ENCODE results near the gene KRTAP10-6. TPM values are rescaled to one million over a fixed set of nuclear protein-coding genes. Genes with fewer than 3 reads are reported as not detected.
"Not testable (repeated sequence)": the region's sequence is repeated elsewhere in the genome, so short reads cannot be mapped to it uniquely, and the experiment has no call there.

The KRTAP10-6 gene
- total RNA-seq, 2 experiments from 2014 or later, result not detected

DNA sequence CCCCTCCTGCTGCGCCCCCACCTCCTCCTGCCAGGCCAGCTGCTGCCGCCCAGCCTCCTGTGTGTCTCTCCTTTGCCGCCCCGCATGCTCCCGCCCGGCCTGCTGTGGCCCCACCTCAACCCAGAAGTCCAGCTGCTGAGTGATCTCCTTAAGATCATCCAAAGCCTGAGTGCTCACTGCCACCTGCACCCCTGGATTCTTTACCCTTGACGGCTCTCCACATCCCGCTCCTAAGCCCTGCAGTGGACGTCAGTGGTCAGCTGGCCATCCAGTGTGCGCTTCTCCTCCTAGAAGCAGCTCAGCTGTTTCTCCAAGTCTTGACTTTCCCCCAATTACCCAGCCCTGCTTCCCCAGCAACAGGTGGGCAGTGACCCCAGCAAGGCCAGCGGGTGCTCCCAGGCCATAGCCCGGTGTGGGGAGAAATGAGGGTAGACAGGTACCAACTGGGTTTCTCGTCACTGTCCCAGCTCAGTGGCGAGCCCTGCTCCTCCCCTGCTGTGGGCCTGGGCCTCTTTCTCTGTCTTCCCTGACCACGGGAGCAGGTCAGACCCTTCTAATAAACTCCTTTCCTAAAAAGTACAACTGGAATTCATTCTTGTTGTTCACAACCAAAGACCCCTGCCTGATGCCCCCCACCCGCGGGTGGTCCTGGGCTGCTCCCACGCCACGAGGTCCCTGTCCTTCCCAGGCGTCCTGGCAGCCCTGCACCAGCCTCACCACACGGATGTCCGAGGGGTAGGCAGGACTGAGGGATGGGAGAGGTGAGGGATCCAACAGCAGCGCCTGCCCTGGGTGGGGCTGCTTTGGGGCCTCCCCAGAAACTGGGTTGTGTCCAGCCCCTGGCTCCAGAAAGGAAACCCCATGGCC is 9.5 kb upstream of the KRTAP10-6 start:
- no peaks in the 10 kb centered on the region for H3K4me1 ChIP-seq (ENCODE audit: insufficient read depth, low read length, poor library complexity, severe bottlenecking)
- BruUV-seq (replicated peaks), result no TSS peak
- CTCF ChIA-PET (ENCODE audit: unreplicated experiment), result interaction anchor here (0.7 kb wide), 1 partner anchor 72 kb away, joined by 3 read pairs; no protein-coding TSS in a partner anchor

DNA sequence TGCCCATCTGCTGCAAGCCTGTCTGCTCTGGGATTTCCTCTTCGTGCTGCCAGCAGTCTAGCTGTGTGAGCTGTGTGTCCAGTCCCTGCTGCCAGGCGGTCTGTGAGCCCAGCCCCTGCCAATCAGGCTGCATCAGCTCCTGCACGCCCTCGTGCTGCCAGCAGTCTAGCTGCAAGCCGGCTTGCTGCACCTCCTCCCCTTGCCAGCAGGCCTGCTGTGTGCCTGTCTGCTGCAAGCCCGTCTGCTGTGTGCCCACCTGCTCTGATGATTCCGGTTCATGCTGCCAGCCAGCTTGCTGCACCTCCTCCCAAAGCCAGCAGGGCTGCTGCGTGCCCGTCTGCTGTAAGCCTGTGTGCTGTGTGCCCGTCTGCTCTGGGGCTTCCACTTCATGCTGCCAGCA is 8.8 kb upstream of the KRTAP10-6 start:
- H4K20me1 ChIP-seq (ENCODE audit: insufficient read depth, low read length); H3K36me3 ChIP-seq (ENCODE audit: insufficient read depth, low read length); H2AFZ ChIP-seq (ENCODE audit: low read length); POLR2A ChIA-PET; H3K9me3 ChIP-seq (ENCODE audit: low read length); H3K9me2 ChIP-seq (ENCODE audit: insufficient read depth, low read length); BruUV-seq (replicated peaks); intact Hi-C loops (cut with micrococcal nuclease; ENCODE audit: unreplicated experiment); H3K27ac ChIP-seq (ENCODE audit: low read depth, low read length, poor library complexity, severe bottlenecking); H3K79me2 ChIP-seq (ENCODE audit: insufficient read depth, low read depth, low read length); H3K4me1 ChIP-seq (ENCODE audit: insufficient read depth, low read length, poor library complexity, severe bottlenecking); H3K4me3 ChIP-seq (ENCODE audit: low read depth, low read length, poor library complexity, severe bottlenecking); DNase-seq (ENCODE audit: low spot score); H3K4me2 ChIP-seq (ENCODE audit: low read length): not testable (repeated sequence)
- CTCF ChIA-PET (ENCODE audit: unreplicated experiment), result interaction anchor here (0.7 kb wide), 1 partner anchor 71 kb away, joined by 3 read pairs; no protein-coding TSS in a partner anchor

More for the DNA sequence above, 9.5 kb upstream of the KRTAP10-6 start:
- POLR2A ChIA-PET, result no interaction called here
- no peak for DNase-seq (ENCODE audit: low spot score)
- Histone ChIP-seq H3K27ac (ENCODE audit: low read depth, low read length, poor library complexity, severe bottlenecking) (no peak overlapping the region), H2AFZ (ENCODE audit: low read length) (no peak overlapping the region), H3K79me2 (ENCODE audit: insufficient read depth, low read depth, low read length) (no peaks in the 10 kb centered on the region), H3K9me2 (ENCODE audit: insufficient read depth, low read length) (no peaks in the 10 kb centered on the region), H3K4me2 (ENCODE audit: low read length) (no peak overlapping the region), H3K4me3 (ENCODE audit: low read depth, low read length, poor library complexity, severe bottlenecking) (no peak overlapping the region), H3K9me3 (ENCODE audit: low read length) (no peaks in the 10 kb centered on the region), H3K36me3 (ENCODE audit: insufficient read depth, low read length) (no peaks in the 10 kb centered on the region), H4K20me1 (ENCODE audit: insufficient read depth, low read length) (no peaks in the 10 kb centered on the region)
- TF ChIP-seq EZH2phosphoT487 (IDR thresholded peaks at IDR 0.05; ENCODE audit: borderline replicate concordance, low read depth, low read length), result no peak
- TF ChIP-seq, protein P1, sequence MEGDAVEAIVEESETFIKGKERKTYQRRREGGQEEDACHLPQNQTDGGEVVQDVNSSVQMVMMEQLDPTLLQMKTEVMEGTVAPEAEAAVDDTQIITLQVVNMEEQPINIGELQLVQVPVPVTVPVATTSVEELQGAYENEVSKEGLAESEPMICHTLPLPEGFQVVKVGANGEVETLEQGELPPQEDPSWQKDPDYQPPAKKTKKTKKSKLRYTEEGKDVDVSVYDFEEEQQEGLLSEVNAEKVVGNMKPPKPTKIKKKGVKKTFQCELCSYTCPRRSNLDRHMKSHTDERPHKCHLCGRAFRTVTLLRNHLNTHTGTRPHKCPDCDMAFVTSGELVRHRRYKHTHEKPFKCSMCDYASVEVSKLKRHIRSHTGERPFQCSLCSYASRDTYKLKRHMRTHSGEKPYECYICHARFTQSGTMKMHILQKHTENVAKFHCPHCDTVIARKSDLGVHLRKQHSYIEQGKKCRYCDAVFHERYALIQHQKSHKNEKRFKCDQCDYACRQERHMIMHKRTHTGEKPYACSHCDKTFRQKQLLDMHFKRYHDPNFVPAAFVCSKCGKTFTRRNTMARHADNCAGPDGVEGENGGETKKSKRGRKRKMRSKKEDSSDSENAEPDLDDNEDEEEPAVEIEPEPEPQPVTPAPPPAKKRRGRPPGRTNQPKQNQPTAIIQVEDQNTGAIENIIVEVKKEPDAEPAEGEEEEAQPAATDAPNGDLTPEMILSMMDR (conservative IDR thresholded peaks at IDR 0.05; ENCODE audit: low read length), result no peak
- intact Hi-C loops (cut with micrococcal nuclease; ENCODE audit: unreplicated experiment), result no loop called here

DNA sequence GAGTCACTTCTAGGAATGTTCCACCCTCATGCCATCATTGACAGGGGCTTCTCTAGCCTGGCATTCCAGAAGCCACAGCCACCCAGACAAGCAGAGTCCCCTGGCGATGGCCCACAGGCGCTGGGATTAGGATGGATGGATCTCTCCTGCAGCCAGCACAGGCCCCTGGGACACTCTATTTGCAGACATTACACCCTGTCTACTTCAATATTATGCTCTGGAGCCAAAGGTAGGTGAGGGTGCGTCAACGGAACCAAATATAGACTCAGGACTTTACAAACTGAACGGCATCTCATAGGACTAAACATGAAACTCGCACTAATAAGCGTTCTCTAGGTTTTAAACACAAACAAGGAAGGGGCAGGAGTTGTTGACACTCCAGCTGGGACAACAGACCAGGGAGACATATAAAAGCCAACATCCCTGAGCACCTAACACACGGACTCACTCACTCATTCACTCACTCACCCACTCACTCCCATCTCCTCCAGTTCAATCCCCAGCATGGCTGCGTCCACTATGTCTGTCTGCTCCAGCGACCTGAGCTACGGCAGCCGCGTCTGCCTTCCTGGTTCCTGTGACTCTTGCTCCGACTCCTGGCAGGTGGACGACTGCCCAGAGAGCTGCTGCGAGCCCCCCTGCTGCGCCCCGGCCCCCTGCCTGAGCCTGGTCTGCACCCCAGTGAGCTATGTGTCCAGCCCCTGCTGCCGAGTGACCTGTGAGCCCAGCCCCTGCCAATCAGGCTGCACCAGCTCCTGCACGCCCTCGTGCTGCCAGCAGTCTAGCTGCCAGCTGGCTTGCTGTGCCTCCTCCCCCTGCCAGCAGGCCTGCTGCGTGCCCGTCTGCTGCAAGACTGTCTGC is 8.0 kb upstream of the KRTAP10-6 start, which contains the start of gene KRTAP10-7:
Gene KRTAP10-7, plus strand, starts transcription at position 480 of the 861 bp plus-strand sequence. Its CDS starts 25 bp downstream, at position 505.
- H3K9me3 ChIP-seq (ENCODE audit: low read length); H3K9me2 ChIP-seq (ENCODE audit: insufficient read depth, low read length); H3K79me2 ChIP-seq (ENCODE audit: insufficient read depth, low read depth, low read length); H3K27ac ChIP-seq (ENCODE audit: low read depth, low read length, poor library complexity, severe bottlenecking); H3K36me3 ChIP-seq (ENCODE audit: insufficient read depth, low read length); DNase-seq (ENCODE audit: low spot score); H3K4me3 ChIP-seq (ENCODE audit: low read depth, low read length, poor library complexity, severe bottlenecking); intact Hi-C loops (cut with micrococcal nuclease; ENCODE audit: unreplicated experiment); H3K4me2 ChIP-seq (ENCODE audit: low read length); H3K4me1 ChIP-seq (ENCODE audit: insufficient read depth, low read length, poor library complexity, severe bottlenecking); H4K20me1 ChIP-seq (ENCODE audit: insufficient read depth, low read length); POLR2A ChIA-PET; BruUV-seq (replicated peaks); H2AFZ ChIP-seq (ENCODE audit: low read length): not testable (repeated sequence)
- CTCF ChIA-PET (ENCODE audit: unreplicated experiment), result interaction anchor here (0.7 kb wide), 1 partner anchor 70 kb away, joined by 3 read pairs; no protein-coding TSS in a partner anchor

All from OCI-LY7 (cell line).